HCT116 (cell line): ENCODE measurements around the gene TNIK. TPM values are rescaled to one million over a fixed set of nuclear protein-coding genes. Genes with fewer than 3 reads are reported as not detected.

Experiments
- ATAC-seq: fragments of 200-7000 bp; cut with Tn5 transposase; 2 replicates; pipeline ENCODE4 v1.9.1; 2020; ENCODE audit warnings: mild to moderate bottlenecking, moderate library complexity
- BruUV-seq: library from RNA; stranded (reverse); fragments of 400-500 nt; replicated peaks from 2 replicates; lab custom pipeline; 2021; lab: Mats Ljungman, UMichigan
- CTCF ChIA-PET: fragments of 300-600 bp; sonication (Branson Sonifier 250); formaldehyde crosslinking; loops from one replicate; lab custom pipeline; 2021; ENCODE audit warnings: antibody characterized with exemption; lab: Charles Lee
- POLR2A ChIA-PET: fragments of 300-600, 350-600 bp; sonication (Branson Sonifier 250); formaldehyde crosslinking; loops from one replicate; lab custom pipeline; 2021; ENCODE audit warnings: antibody characterized with exemption; lab: Charles Lee
- RAD21 ChIA-PET, 2 experiments: fragments of 300-600 bp; sonication (Branson Sonifier 250); formaldehyde crosslinking; loops; one replicate each; lab custom pipeline; 2023; ENCODE audit warnings: low total read pairs in 2 of 2; ENCODE audit not compliant: uncharacterized antibody in 2 of 2, unreplicated experiment in 2 of 2, low non-redundant PET in 1 of 2; lab: Charles Lee
- DNase-seq: peaks from one replicate; pipeline ENCODE4 v3.0.0-alpha.2; 2010; ENCODE audit warnings: low read depth, low spot score
- H2AFZ ChIP-seq: fragments of 200-600 bp; shearing (Covaris generic), sonication (generic); 2 replicates; pipeline ENCODE4 v1.6.1; 2017; ENCODE audit warnings: low read depth, mixed run types, mixed read lengths, antibody characterized with exemption, low read length; ENCODE audit not compliant: poor library complexity, severe bottlenecking
- H3K27ac ChIP-seq: 2 replicates; pipeline ENCODE4 v1.5.1; 2012; ENCODE audit warnings: low read depth, low read length
- H3K27me3 ChIP-seq: fragments of 200-600 bp; sonication (generic); 2 replicates; pipeline ENCODE4 v1.6.1; 2016; ENCODE audit warnings: mixed run types, low read length, mixed read lengths; ENCODE audit not compliant: insufficient read depth
- H3K36me3 ChIP-seq, 2 experiments: fragments of 200-500 bp in 1 of 2; fragments of 200-600 bp in 1 of 2; sonication (Bioruptor generic) in 1 of 2; sonication (generic) in 1 of 2; 2 replicates each; pipeline versions ENCODE4 v1.5.1 to v1.6.1; 2014 to 2016; ENCODE audit warnings: low read length in 2 of 2, inconsistent platforms in 1 of 2, mixed read lengths in 1 of 2, mixed run types in 1 of 2; ENCODE audit not compliant: insufficient read depth in 2 of 2, control insufficient read depth in 1 of 2
- H3K4me1 ChIP-seq, 2 experiments: fragments of 200-600 bp in 1 of 2; sonication (generic) in 1 of 2; 2 replicates each; pipeline versions ENCODE4 v1.5.1 to v1.6.1; 2012 to 2017; ENCODE audit warnings: low read length in 2 of 2, inconsistent platforms in 1 of 2, mild to moderate bottlenecking in 1 of 2, mixed read lengths in 1 of 2, mixed run types in 1 of 2, moderate library complexity in 1 of 2; ENCODE audit not compliant: insufficient read depth in 2 of 2, control insufficient read depth in 1 of 2
- H3K4me2 ChIP-seq: fragments of 200-600 bp; sonication (generic); 2 replicates; pipeline ENCODE4 v1.6.1; 2017; ENCODE audit warnings: mixed run types, low read length, mixed read lengths
- H3K4me3 ChIP-seq, 2 experiments: fragments of 200-600 bp in 1 of 2; sonication (generic) in 1 of 2; replicated peaks in 1 of 2; 2 replicates each; pipeline ENCODE4 v1.5.1; 2011 to 2016; ENCODE audit warnings: low read length in 2 of 2, control low read depth in 1 of 2, low read depth in 1 of 2, mild to moderate bottlenecking in 1 of 2, mixed read lengths in 1 of 2, mixed run types in 1 of 2
- H3K79me2 ChIP-seq: fragments of 200-600 bp; sonication (generic); 2 replicates; pipeline ENCODE4 v1.6.1; 2017; ENCODE audit warnings: mild to moderate bottlenecking, mixed run types, low read length, moderate library complexity, mixed read lengths; ENCODE audit not compliant: insufficient read depth
- H3K9ac ChIP-seq: fragments of 200-600 bp; sonication (generic); 2 replicates; pipeline ENCODE4 v1.6.1; 2016; ENCODE audit warnings: low read length, mixed read lengths
- H3K9me2 ChIP-seq: fragments of 200-600 bp; sonication (generic), shearing (Covaris generic); 2 replicates; pipeline ENCODE4 v1.6.1; 2017; ENCODE audit warnings: mixed run types, mild to moderate bottlenecking, moderate library complexity; ENCODE audit not compliant: insufficient read depth
- H3K9me3 ChIP-seq, 2 experiments: fragments of 200-500 bp in 1 of 2; fragments of 200-600 bp in 1 of 2; sonication (Bioruptor generic) in 1 of 2; sonication (generic) in 1 of 2; 2 replicates each; pipeline ENCODE4 v1.6.1; 2014 to 2017; ENCODE audit warnings: low read length in 2 of 2, mixed read lengths in 2 of 2, inconsistent platforms in 1 of 2, low read depth in 1 of 2, mild to moderate bottlenecking in 1 of 2, mixed run types in 1 of 2, moderate library complexity in 1 of 2; ENCODE audit not compliant: control insufficient read depth in 1 of 2, insufficient read depth in 1 of 2
- H4K20me1 ChIP-seq: fragments of 200-600 bp; sonication (generic), shearing (Covaris generic); 2 replicates; pipeline ENCODE4 v1.6.1; 2017; ENCODE audit warnings: mixed run types, mild to moderate bottlenecking, moderate library complexity; ENCODE audit not compliant: insufficient read depth
- CEBPB ChIP-seq: IDR thresholded peaks from 2 replicates; pipeline ENCODE4 v1.6.1; 2012; ENCODE audit warnings: low read depth
- EZH2phosphoT487 ChIP-seq: fragments of 200-600 bp; IDR thresholded peaks from 2 replicates; pipeline ENCODE4 v1.6.1; 2018; ENCODE audit warnings: antibody characterized with exemption, borderline replicate concordance
- POLR2A ChIP-seq: IDR thresholded peaks from 2 replicates; pipeline ENCODE4 v1.7.0; 2011; ENCODE audit warnings: borderline replicate concordance; ENCODE audit not compliant: insufficient read depth, insufficient read length; ENCODE audit errors: extremely low read depth
- SIN3A ChIP-seq: IDR thresholded peaks from 2 replicates; pipeline ENCODE4 v1.6.1; 2012; ENCODE audit warnings: low read depth
- SP1 ChIP-seq: IDR thresholded peaks from 2 replicates; pipeline ENCODE4 v1.6.1; 2012; ENCODE audit warnings: low read depth
- SRF ChIP-seq: IDR thresholded peaks from 2 replicates; pipeline ENCODE4 v1.6.1; 2012; ENCODE audit warnings: low read depth
- TCF7L2 ChIP-seq: IDR thresholded peaks from 2 replicates; pipeline ENCODE4 v1.7.0; 2011; ENCODE audit warnings: borderline replicate concordance, inconsistent platforms; ENCODE audit not compliant: insufficient read depth, insufficient read length; ENCODE audit errors: extremely low read depth
- YY1 ChIP-seq: IDR thresholded peaks from 2 replicates; pipeline ENCODE4 v1.6.1; 2011; ENCODE audit warnings: low read length, low read depth, moderate library complexity, mild to moderate bottlenecking; ENCODE audit not compliant: insufficient replicate concordance; ENCODE audit errors: extremely low read depth
- ZFX ChIP-seq: fragments of 450-650 bp; IDR thresholded peaks from 2 replicates; pipeline ENCODE4 v1.6.1; 2017
- ZNF274 ChIP-seq: fragments of 200-500 bp; sonication (Bioruptor generic); IDR thresholded peaks from 2 replicates; pipeline ENCODE4 v1.6.1; 2014; ENCODE audit warnings: mild to moderate bottlenecking, low read depth, low read length, inconsistent platforms
- intact Hi-C: fragments of 100-400 bp; cut with micrococcal nuclease; formaldehyde crosslinking; loops from 2 replicates; pipeline ENCODE4 v1.10.0; 2022
- total RNA-seq: library from RNA; stranded (reverse); gene quantifications from one replicate; pipeline ENCODE4 v1.2.1, GENCODE V29; 2021; ENCODE audit not compliant: unreplicated experiment
- TF ChIP-seq, protein P1 (sequence below): IDR thresholded peaks from 2 replicates; pipeline ENCODE4 v1.6.1; 2011; ENCODE audit warnings: mild to moderate bottlenecking, low read length, moderate library complexity; ENCODE audit not compliant: insufficient replicate concordance; ENCODE audit errors: extremely low read depth
- TF ChIP-seq, protein P2 (sequence below): IDR thresholded peaks from 2 replicates; pipeline ENCODE4 v1.6.1; 2012
- TF ChIP-seq, protein P3 (sequence below): IDR thresholded peaks from 2 replicates; pipeline ENCODE4 v1.6.1; 2012; ENCODE audit warnings: low read depth
- TF ChIP-seq, protein P4 (sequence below), 3 experiments: fragments of 200-600 bp in 1 of 3; sonication (generic) in 1 of 3; IDR thresholded peaks in 2 of 3; conservative IDR thresholded peaks in 1 of 3; 2 replicates each; pipeline ENCODE4 v1.5.1; 2012 to 2017; ENCODE audit warnings: low read depth in 2 of 3, low read length in 2 of 3, antibody characterized with exemption in 1 of 3, borderline replicate concordance in 1 of 3, control low read depth in 1 of 3, mild to moderate bottlenecking in 1 of 3, mixed read lengths in 1 of 3, mixed run types in 1 of 3, moderate library complexity in 1 of 3; ENCODE audit not compliant: insufficient read depth in 1 of 3

Gene TNIK
- total RNA-seq, 1 experiment from 2014 or later, result 24.1 TPM

DNA sequence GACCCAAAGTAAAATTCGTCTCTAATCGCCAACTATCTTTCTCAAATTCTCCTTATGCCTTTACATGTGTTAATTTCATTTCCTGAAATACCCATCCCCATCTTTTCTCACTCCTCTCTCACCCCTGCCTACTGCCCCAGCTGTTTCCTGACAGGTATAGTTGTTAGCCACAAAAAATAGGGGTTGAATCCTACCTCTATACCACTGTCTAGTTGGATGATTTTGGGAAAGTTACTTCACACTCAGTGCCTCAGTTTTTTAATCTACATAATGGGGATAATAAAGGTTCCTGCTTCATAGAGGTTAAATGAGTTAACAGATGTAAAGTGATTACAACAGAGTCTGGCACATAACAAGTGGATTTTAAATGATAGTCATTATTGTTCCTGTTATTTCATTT, 189.7 kb downstream of the TNIK start (continued):
- TF ChIP-seq, protein P1, sequence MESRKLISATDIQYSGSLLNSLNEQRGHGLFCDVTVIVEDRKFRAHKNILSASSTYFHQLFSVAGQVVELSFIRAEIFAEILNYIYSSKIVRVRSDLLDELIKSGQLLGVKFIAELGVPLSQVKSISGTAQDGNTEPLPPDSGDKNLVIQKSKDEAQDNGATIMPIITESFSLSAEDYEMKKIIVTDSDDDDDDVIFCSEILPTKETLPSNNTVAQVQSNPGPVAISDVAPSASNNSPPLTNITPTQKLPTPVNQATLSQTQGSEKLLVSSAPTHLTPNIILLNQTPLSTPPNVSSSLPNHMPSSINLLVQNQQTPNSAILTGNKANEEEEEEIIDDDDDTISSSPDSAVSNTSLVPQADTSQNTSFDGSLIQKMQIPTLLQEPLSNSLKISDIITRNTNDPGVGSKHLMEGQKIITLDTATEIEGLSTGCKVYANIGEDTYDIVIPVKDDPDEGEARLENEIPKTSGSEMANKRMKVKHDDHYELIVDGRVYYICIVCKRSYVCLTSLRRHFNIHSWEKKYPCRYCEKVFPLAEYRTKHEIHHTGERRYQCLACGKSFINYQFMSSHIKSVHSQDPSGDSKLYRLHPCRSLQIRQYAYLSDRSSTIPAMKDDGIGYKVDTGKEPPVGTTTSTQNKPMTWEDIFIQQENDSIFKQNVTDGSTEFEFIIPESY, result no peak
- TF ChIP-seq POLR2A (no peak), EZH2phosphoT487 (no peak), YY1 (no peak)
- TF ChIP-seq, protein P2, sequence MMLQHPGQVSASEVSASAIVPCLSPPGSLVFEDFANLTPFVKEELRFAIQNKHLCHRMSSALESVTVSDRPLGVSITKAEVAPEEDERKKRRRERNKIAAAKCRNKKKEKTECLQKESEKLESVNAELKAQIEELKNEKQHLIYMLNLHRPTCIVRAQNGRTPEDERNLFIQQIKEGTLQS, result no peak

- ChIA-PET POLR2A (no interaction called here), CTCF (no interaction called here), RAD21 (interaction anchor here in 1 of 2 experiments (0.8 kb wide), 1 partner anchor 22 kb away, joined by 3 read pairs; no protein-coding TSS in a partner anchor)
- no peak overlapping the region for H3K4me2 ChIP-seq
- H3K9me2 ChIP-seq, result no peaks in the 10 kb centered on the region
- no peaks in the 10 kb centered on the region for H3K9me3 ChIP-seq
- intact Hi-C loops, result no loop called here
- no peaks in the 10 kb centered on the region for H3K36me3 ChIP-seq
- H3K27ac ChIP-seq, result no peak overlapping the region
- no peaks in the 10 kb centered on the region for H3K79me2 ChIP-seq
- no peak for ATAC-seq
- no peak overlapping the region for H3K9ac ChIP-seq
- no peak for DNase-seq
- no peaks in the 10 kb centered on the region for H3K4me1 ChIP-seq
- H3K27me3 ChIP-seq, result no peaks in the 10 kb centered on the region
- H3K4me3 ChIP-seq, result no peak overlapping the region
- BruUV-seq, result no TSS peak
- no peak overlapping the region for H2AFZ ChIP-seq
- no peaks in the 10 kb centered on the region for H4K20me1 ChIP-seq
- no peak for TF ChIP-seq SRF
- no peak for TF ChIP-seq TCF7L2
- TF ChIP-seq EZH2phosphoT487, result no peak
- TF ChIP-seq SIN3A, result no peak
- TF ChIP-seq, protein P3, sequence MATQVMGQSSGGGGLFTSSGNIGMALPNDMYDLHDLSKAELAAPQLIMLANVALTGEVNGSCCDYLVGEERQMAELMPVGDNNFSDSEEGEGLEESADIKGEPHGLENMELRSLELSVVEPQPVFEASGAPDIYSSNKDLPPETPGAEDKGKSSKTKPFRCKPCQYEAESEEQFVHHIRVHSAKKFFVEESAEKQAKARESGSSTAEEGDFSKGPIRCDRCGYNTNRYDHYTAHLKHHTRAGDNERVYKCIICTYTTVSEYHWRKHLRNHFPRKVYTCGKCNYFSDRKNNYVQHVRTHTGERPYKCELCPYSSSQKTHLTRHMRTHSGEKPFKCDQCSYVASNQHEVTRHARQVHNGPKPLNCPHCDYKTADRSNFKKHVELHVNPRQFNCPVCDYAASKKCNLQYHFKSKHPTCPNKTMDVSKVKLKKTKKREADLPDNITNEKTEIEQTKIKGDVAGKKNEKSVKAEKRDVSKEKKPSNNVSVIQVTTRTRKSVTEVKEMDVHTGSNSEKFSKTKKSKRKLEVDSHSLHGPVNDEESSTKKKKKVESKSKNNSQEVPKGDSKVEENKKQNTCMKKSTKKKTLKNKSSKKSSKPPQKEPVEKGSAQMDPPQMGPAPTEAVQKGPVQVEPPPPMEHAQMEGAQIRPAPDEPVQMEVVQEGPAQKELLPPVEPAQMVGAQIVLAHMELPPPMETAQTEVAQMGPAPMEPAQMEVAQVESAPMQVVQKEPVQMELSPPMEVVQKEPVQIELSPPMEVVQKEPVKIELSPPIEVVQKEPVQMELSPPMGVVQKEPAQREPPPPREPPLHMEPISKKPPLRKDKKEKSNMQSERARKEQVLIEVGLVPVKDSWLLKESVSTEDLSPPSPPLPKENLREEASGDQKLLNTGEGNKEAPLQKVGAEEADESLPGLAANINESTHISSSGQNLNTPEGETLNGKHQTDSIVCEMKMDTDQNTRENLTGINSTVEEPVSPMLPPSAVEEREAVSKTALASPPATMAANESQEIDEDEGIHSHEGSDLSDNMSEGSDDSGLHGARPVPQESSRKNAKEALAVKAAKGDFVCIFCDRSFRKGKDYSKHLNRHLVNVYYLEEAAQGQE, result no peak
- TF ChIP-seq ZFX, result no peak
- TF ChIP-seq POLR2A, result no peak
- TF ChIP-seq SP1, result no peak
- no peak for TF ChIP-seq ZNF274
- TF ChIP-seq CEBPB, result no peak
- TF ChIP-seq, protein P2, result no peak
- TF ChIP-seq, protein P4, sequence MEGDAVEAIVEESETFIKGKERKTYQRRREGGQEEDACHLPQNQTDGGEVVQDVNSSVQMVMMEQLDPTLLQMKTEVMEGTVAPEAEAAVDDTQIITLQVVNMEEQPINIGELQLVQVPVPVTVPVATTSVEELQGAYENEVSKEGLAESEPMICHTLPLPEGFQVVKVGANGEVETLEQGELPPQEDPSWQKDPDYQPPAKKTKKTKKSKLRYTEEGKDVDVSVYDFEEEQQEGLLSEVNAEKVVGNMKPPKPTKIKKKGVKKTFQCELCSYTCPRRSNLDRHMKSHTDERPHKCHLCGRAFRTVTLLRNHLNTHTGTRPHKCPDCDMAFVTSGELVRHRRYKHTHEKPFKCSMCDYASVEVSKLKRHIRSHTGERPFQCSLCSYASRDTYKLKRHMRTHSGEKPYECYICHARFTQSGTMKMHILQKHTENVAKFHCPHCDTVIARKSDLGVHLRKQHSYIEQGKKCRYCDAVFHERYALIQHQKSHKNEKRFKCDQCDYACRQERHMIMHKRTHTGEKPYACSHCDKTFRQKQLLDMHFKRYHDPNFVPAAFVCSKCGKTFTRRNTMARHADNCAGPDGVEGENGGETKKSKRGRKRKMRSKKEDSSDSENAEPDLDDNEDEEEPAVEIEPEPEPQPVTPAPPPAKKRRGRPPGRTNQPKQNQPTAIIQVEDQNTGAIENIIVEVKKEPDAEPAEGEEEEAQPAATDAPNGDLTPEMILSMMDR (IDR thresholded peaks at IDR 0.05 in 2 of 3, conservative IDR thresholded peaks at IDR 0.05 in 1 of 3; ENCODE audit: borderline replicate concordance in 1 of 3, insufficient read depth in 1 of 3, low read depth in 2 of 3, low read length in 2 of 3), result no peak
These were observed 190.7 kb downstream of the TNIK start for GRCh38 chr3:171269542-171269941.
